A673 (cell line): ENCODE data around the gene HDAC7. TPM values are rescaled to one million over a fixed set of nuclear protein-coding genes. Genes with fewer than 3 reads are reported as not detected.

ENCODE experiments used
- BruUV-seq: library from RNA; stranded (reverse); fragments of 400-500 nt; replicated peaks from 2 replicates; lab custom pipeline; 2021; lab: Mats Ljungman, UMichigan
- CTCF ChIA-PET: fragments of 300-600 bp; sonication (Branson Sonifier 250); formaldehyde crosslinking; loops from one replicate; lab custom pipeline; 2022; ENCODE audit warnings: antibody characterized with exemption; lab: Charles Lee
- POLR2A ChIA-PET: fragments of 300-600 bp; sonication (Branson Sonifier 250); formaldehyde crosslinking; loops from one replicate; lab custom pipeline; 2022; ENCODE audit warnings: antibody characterized with exemption; ENCODE audit not compliant: low non-redundant PET; lab: Charles Lee
- DNase-seq: peaks from one replicate; pipeline ENCODE4 v3.0.0-alpha.2; 2015; ENCODE audit warnings: low spot score
- H3K27ac ChIP-seq: fragments of 200-600 bp; sonication (generic); 2 replicates; pipeline ENCODE4 v1.5.1; 2016; ENCODE audit warnings: mixed run types, low read depth, mild to moderate bottlenecking, mixed read lengths, antibody characterized with exemption, low read length; ENCODE audit not compliant: poor library complexity, severe bottlenecking
- H3K27me3 ChIP-seq: fragments of 200-600 bp; sonication (generic); replicated peaks from 2 replicates; pipeline ENCODE4 v1.6.1; 2017; ENCODE audit warnings: mixed run types, low read depth, mild to moderate bottlenecking, mixed read lengths, antibody characterized with exemption, low read length; ENCODE audit not compliant: insufficient read depth, poor library complexity
- H3K36me3 ChIP-seq: fragments of 200-600 bp; sonication (generic); 2 replicates; pipeline ENCODE4 v1.6.1; 2016; ENCODE audit warnings: mixed run types, mild to moderate bottlenecking, mixed read lengths, antibody characterized with exemption, low read length; ENCODE audit not compliant: insufficient read depth, poor library complexity, severe bottlenecking
- H3K4me1 ChIP-seq: fragments of 200-600 bp; sonication (generic); 2 replicates; pipeline ENCODE4 v1.6.1; 2017; ENCODE audit warnings: mixed run types, mild to moderate bottlenecking, mixed read lengths, antibody characterized with exemption, low read length; ENCODE audit not compliant: insufficient read depth, poor library complexity, severe bottlenecking
- H3K4me3 ChIP-seq: fragments of 200-600 bp; sonication (generic); 2 replicates; pipeline ENCODE4 v1.5.1; 2016; ENCODE audit warnings: low read depth, mixed run types, mild to moderate bottlenecking, mixed read lengths, low read length; ENCODE audit not compliant: poor library complexity, severe bottlenecking
- H3K9me3 ChIP-seq: fragments of 200-600 bp; sonication (generic); 2 replicates; pipeline ENCODE4 v1.6.1; 2016; ENCODE audit warnings: mixed run types, low read depth, mild to moderate bottlenecking, mixed read lengths, antibody characterized with exemption, low read length; ENCODE audit not compliant: poor library complexity, severe bottlenecking
- EZH2 ChIP-seq: fragments of 200-600 bp; sonication (generic); IDR thresholded peaks from 2 replicates; pipeline ENCODE4 v1.6.1; 2017; ENCODE audit warnings: borderline replicate concordance, low read depth, mild to moderate bottlenecking, mixed read lengths, antibody characterized with exemption, low read length; ENCODE audit not compliant: poor library complexity, severe bottlenecking
- intact Hi-C: fragments of 100-400 bp; cut with micrococcal nuclease; formaldehyde crosslinking; loops from one replicate; pipeline ENCODE4 v1.10.0; 2022; ENCODE audit not compliant: unreplicated experiment
- total RNA-seq: library from RNA; stranded (reverse); gene quantifications from 2 replicates; pipeline ENCODE4 v1.2.3, GENCODE V29; 2021
- TF ChIP-seq, protein P1 (sequence below): fragments of 300-800, 200-600 bp; sonication (generic); conservative IDR thresholded peaks from 2 replicates; pipeline ENCODE4 v1.5.1; 2017; ENCODE audit warnings: low read depth, mild to moderate bottlenecking, antibody characterized with exemption, low read length, moderate library complexity, mixed read lengths

The HDAC7 gene
- total RNA-seq, 1 experiment from 2014 or later: 58.9 TPM

DNA sequence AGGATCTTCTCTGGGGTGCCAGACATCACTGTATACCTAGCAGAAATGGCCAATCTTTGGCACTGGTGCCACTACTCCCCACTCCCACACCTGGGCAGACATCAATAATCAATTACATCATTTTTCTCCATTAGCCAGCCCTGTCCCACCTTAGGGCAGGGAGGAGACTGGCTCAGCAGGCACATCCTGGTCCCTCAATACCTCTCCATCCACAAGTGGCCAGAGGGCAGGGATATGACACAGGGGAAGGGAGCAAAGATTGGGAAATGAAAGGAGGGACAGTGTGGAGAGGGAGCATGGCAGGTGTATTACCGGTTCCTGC is 71.2 kb downstream of the HDAC7 start:
- CTCF ChIA-PET: no interaction called here
- Histone ChIP-seq H3K36me3 (no peaks in the 10 kb centered on the region), H3K27me3 (no peaks in the 10 kb centered on the region), H3K4me3 (no peak overlapping the region), H3K27ac (no peak overlapping the region), H3K4me1 (peaks cover 14% of the 10 kb centered on the region), H3K9me3 (no peaks in the 10 kb centered on the region)
- no peak for TF ChIP-seq EZH2
- TF ChIP-seq, protein P1, sequence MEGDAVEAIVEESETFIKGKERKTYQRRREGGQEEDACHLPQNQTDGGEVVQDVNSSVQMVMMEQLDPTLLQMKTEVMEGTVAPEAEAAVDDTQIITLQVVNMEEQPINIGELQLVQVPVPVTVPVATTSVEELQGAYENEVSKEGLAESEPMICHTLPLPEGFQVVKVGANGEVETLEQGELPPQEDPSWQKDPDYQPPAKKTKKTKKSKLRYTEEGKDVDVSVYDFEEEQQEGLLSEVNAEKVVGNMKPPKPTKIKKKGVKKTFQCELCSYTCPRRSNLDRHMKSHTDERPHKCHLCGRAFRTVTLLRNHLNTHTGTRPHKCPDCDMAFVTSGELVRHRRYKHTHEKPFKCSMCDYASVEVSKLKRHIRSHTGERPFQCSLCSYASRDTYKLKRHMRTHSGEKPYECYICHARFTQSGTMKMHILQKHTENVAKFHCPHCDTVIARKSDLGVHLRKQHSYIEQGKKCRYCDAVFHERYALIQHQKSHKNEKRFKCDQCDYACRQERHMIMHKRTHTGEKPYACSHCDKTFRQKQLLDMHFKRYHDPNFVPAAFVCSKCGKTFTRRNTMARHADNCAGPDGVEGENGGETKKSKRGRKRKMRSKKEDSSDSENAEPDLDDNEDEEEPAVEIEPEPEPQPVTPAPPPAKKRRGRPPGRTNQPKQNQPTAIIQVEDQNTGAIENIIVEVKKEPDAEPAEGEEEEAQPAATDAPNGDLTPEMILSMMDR: no peak
- POLR2A ChIA-PET: no interaction called here
- DNase-seq: no peak
- BruUV-seq: no TSS peak
- intact Hi-C loops: no loop called here

DNA sequence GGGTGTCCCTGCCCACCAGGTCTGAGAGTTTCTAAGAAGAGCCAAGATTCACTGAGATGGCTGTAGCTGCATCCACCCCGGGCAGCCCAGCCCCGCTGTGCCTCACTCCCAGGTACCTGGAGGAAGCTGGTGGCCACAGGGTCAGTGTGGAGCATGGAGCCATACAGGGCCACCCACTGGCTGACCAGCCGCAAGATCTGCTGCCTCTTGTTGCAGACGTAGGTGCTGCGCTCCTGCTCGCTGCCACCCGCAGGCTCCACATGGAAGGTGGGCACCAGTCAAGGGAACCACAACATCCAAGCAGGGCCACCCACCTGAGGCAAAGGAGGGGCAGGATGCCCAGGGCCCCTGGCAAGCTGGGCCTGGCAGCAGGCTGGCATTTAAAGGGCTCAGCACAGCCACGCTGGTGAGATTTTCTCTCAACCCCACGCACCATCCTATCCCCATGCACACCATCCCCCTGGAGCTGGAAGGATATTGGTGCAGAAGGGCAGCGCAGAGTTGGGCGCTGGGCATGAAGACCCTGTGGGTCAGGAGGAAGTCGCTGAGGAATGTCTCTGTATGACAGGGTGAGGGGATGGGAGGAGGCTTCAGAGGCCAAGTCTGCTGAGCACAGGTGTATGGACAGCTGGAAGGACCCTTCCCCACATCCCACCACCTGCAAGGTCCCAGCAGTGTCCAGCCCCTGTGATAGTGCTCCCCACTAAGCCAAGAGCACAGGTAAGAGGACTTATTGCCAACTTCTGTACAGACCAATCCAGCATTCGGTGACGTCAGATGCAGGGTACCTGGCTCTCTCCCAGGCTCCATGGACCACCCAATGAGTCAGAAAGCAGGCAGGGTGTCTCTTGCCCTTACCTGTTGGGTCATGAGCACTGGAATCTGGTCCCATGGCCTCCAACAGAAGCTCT is 71.9 kb downstream of the HDAC7 start:
- no peak overlapping the region for H3K4me3 ChIP-seq
- CTCF ChIA-PET: no interaction called here
- intact Hi-C loops: no loop called here
- DNase-seq: no peak
- no peak overlapping the region for H3K27ac ChIP-seq
- POLR2A ChIA-PET: no interaction called here
- no TSS peak for BruUV-seq
- H3K4me1 ChIP-seq: peaks cover 8% of the 10 kb centered on the region
- H3K27me3 ChIP-seq: no peaks in the 10 kb centered on the region
- no peaks in the 10 kb centered on the region for H3K36me3 ChIP-seq
- TF ChIP-seq, protein P1: no peak
- no peak for TF ChIP-seq EZH2
- no peaks in the 10 kb centered on the region for H3K9me3 ChIP-seq

DNA sequence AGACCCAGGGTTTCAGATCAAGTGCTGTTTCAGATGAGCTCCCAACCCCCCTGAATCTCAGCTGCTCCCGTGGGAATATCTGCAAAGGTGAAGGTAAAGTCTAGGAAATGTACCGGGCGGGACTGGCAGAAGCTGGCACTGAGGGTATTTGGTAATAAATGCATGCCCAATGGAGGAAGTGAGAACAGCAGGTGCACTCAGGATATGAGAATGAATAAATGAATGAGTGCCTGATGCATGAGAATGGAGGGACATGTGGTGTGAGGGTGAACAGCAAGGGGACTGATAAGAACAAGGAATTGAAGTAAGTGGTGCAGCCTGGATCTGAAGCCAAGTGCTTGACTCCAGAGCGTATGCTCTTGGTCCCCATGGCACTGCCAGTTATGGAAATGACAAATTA is 72.6 kb downstream of the HDAC7 start:
- Histone ChIP-seq H3K9me3 (no peaks in the 10 kb centered on the region), H3K27ac (no peak overlapping the region), H3K36me3 (no peaks in the 10 kb centered on the region), H3K4me1 (peaks cover 8% of the 10 kb centered on the region), H3K27me3 (no peaks in the 10 kb centered on the region), H3K4me3 (no peak overlapping the region)
- DNase-seq: peak; percentile 25
- intact Hi-C loops: no loop called here
- TF ChIP-seq, protein P1: no peak
- no peak for TF ChIP-seq EZH2
- ChIA-PET POLR2A (no interaction called here), CTCF (no interaction called here)
- no TSS peak for BruUV-seq
